GM12878 (cell line): ENCODE measurements around the gene NUDT14. TPM values are rescaled to one million over a fixed set of nuclear protein-coding genes. Genes with fewer than 3 reads are reported as not detected.

Experiments used
- ATAC-seq: fragments of 200-7000 bp; cut with Tn5 transposase; 3 replicates; pipeline ENCODE4 v1.9.1; 2020; ENCODE audit warnings: mild to moderate bottlenecking, moderate library complexity
- BruUV-seq: library from RNA; stranded (reverse); fragments of 400-500 nt; replicated peaks from 2 replicates; lab custom pipeline; 2021; lab: Mats Ljungman, UMichigan
- CTCF ChIA-PET: fragments of 300-600 bp; sonication (Branson Sonifier 250); formaldehyde crosslinking; extraction: SDS; loops from one replicate; lab custom pipeline; 2021; ENCODE audit warnings: inconsistent platforms; lab: Yijun Ruan, JAX
- POLR2A ChIA-PET: fragments of 350-600 bp; formaldehyde crosslinking; extraction: SDS; loops from one replicate; lab custom pipeline; 2021; ENCODE audit warnings: inconsistent platforms; lab: Charles Lee
- RAD21 ChIA-PET: fragments of 300-600 bp; sonication (Branson Sonifier 250); formaldehyde crosslinking; loops from one replicate; lab custom pipeline; 2023; ENCODE audit warnings: antibody characterized with exemption; ENCODE audit not compliant: unreplicated experiment; lab: Charles Lee
- SMC1A ChIA-PET: fragments of 300-600 bp; sonication (Branson Sonifier 250); formaldehyde crosslinking; loops from one replicate; lab custom pipeline; 2023; ENCODE audit not compliant: unreplicated experiment, uncharacterized antibody; lab: Charles Lee
- DNase-seq: peaks from one replicate; pipeline ENCODE4 v3.0.0-alpha.2; 2011; ENCODE audit warnings: low read depth, low spot score
- FAIRE-seq: peaks from 3 replicates; lab custom pipeline; 2011; peaks lifted over from hg19 to GRCh38; lab: Jason Lieb, UNC
- H2AFZ ChIP-seq: 2 replicates; pipeline ENCODE4 v1.6.0; 2011; ENCODE audit warnings: low read depth, low read length, control low read depth; ENCODE audit not compliant: control insufficient read depth
- H3K27ac ChIP-seq: 2 replicates; pipeline ENCODE4 v1.5.1; 2011; ENCODE audit warnings: control low read depth; ENCODE audit not compliant: control insufficient read depth, insufficient read depth
- H3K27me3 ChIP-seq, 2 experiments: replicated peaks in 1 of 2; 2 replicates each; pipeline versions ENCODE4 v1.6.0 to v1.6.1; 2011; ENCODE audit warnings: low read length in 1 of 2; ENCODE audit not compliant: control insufficient read depth in 2 of 2, insufficient read depth in 2 of 2
- H3K36me3 ChIP-seq, 2 experiments: 2 replicates each; pipeline ENCODE4 v1.5.1; 2011; ENCODE audit warnings: low read length in 1 of 2; ENCODE audit not compliant: control insufficient read depth in 2 of 2, insufficient read depth in 2 of 2
- H3K4me1 ChIP-seq: 2 replicates; pipeline ENCODE4 v1.6.1; 2011; ENCODE audit warnings: mild to moderate bottlenecking, low read length, moderate library complexity, mixed read lengths; ENCODE audit not compliant: control insufficient read depth, insufficient read depth
- H3K4me2 ChIP-seq: 2 replicates; pipeline ENCODE4 v1.6.0; 2011; ENCODE audit warnings: control low read depth; ENCODE audit not compliant: control insufficient read depth, insufficient read depth
- H3K4me3 ChIP-seq: fragments of 200-600 bp; sonication (generic); 2 replicates; pipeline ENCODE4 v1.5.1; 2016
- H3K79me2 ChIP-seq: 2 replicates; pipeline ENCODE4 v1.6.0; 2011; ENCODE audit warnings: low read length; ENCODE audit not compliant: control insufficient read depth, insufficient read depth
- H3K9ac ChIP-seq: 2 replicates; pipeline ENCODE4 v1.8.0; 2011; ENCODE audit warnings: low read length, control low read depth, mixed read lengths; ENCODE audit not compliant: control insufficient read depth, insufficient read depth
- H3K9me3 ChIP-seq: replicated peaks from 3 replicates; pipeline ENCODE4 v1.5.1; 2011; ENCODE audit warnings: mild to moderate bottlenecking, low read length; ENCODE audit not compliant: control insufficient read depth, insufficient read depth
- H4K20me1 ChIP-seq: 2 replicates; pipeline ENCODE4 v1.6.0; 2011; ENCODE audit not compliant: control insufficient read depth, insufficient read depth
- CREM ChIP-seq: IDR thresholded peaks from 2 replicates; pipeline ENCODE4 v1.6.1; 2014; ENCODE audit warnings: antibody characterized with exemption, low read depth
- EED ChIP-seq: sonication (generic); IDR thresholded peaks from 2 replicates; pipeline ENCODE4 v1.6.1; 2016; ENCODE audit warnings: antibody characterized with exemption, low read depth
- IKZF2 ChIP-seq, 2 experiments: fragments of 450-650 bp; IDR thresholded peaks; 2 replicates each; pipeline ENCODE4 v1.6.1; 2017; ENCODE audit warnings: mild to moderate bottlenecking in 2 of 2, moderate library complexity in 2 of 2
- IRF4 ChIP-seq: IDR thresholded peaks from 2 replicates; pipeline ENCODE4 v1.6.1; 2011; ENCODE audit warnings: low read depth, low read length
- MTA2 ChIP-seq: fragments of 450-650 bp; IDR thresholded peaks from 2 replicates; pipeline ENCODE4 v1.6.1; 2016; ENCODE audit warnings: low read depth, mild to moderate bottlenecking, moderate library complexity
- MXI1 ChIP-seq: fragments of 150-350 bp; IDR thresholded peaks from 2 replicates; pipeline ENCODE4 v1.6.1; 2011; ENCODE audit warnings: low read depth, mild to moderate bottlenecking, inconsistent platforms, low read length, improper control_type of control experiment
- POLR2AphosphoS2 ChIP-seq: IDR thresholded peaks from 2 replicates; pipeline ENCODE4 v1.6.1; 2011; ENCODE audit warnings: low read depth, mild to moderate bottlenecking, low read length, improper control_type of control experiment, moderate library complexity
- RUNX3 ChIP-seq: IDR thresholded peaks from 2 replicates; pipeline ENCODE4 v1.6.1; 2012; ENCODE audit warnings: low read length, inconsistent platforms
- SUPT20H ChIP-seq: IDR thresholded peaks from 2 replicates; pipeline ENCODE4 v1.6.1; 2011; ENCODE audit warnings: low read depth, mild to moderate bottlenecking, low read length, moderate library complexity, borderline replicate concordance; ENCODE audit not compliant: control insufficient read depth
- TBL1XR1 ChIP-seq: IDR thresholded peaks from 2 replicates; pipeline ENCODE4 v1.6.1; 2012; ENCODE audit warnings: low read depth, low read length, improper control_type of control experiment
- ZNF24 ChIP-seq: fragments of 450-650 bp; IDR thresholded peaks from 2 replicates; pipeline ENCODE4 v1.6.1; 2017; ENCODE audit warnings: antibody characterized with exemption, mild to moderate bottlenecking
- ZNF622 ChIP-seq: fragments of 450-650 bp; IDR thresholded peaks from 2 replicates; pipeline ENCODE4 v1.6.1; 2017; ENCODE audit warnings: mild to moderate bottlenecking, inconsistent platforms
- WGBS: methylation state at CpG from one replicate; pipeline ENCODE4 v1.1.6; 2016; ENCODE audit warnings: low lambda C conversion rate; ENCODE audit not compliant: insufficient replicate concordance, insufficient coverage; ENCODE audit errors: missing lambda C conversion rate; 5-methylcytosine and 5-hydroxymethylcytosine counted together
- in situ Hi-C: fragments of 300-500 bp; cut with MboI; formaldehyde crosslinking; loops from 9 replicates; pipeline ENCODE4 v1.14.3; 2018; ENCODE audit warnings: mixed read lengths
- intact Hi-C: fragments of 100-400 bp; cut with micrococcal nuclease; formaldehyde crosslinking; loops from one replicate; pipeline ENCODE4 v1.14.2; 2022; ENCODE audit not compliant: unreplicated experiment
- polyA plus RNA-seq, 11 experiments: library from polyadenylated mRNA; depleted of rRNA in 4 of 11; unstranded in 6 of 11; stranded (reverse) in 5 of 11; fragments of >200 nt; fragmentation: Nextera tagmentation in 4 of 11; fragmentation: Illumina TruSeq in 1 of 11; extraction: Ambion mirVana in 4 of 11; extraction: Trizol in 1 of 11; gene quantifications; 1 replicate in 1 of 11; 2 replicates in 10 of 11; pipeline versions ENCODE4 v1.2.1 to v1.2.3, GENCODE V29; 2011 to 2016; ENCODE audit warnings: inconsistent platforms in 2 of 11, missing spikeins in 2 of 11, low read depth in 1 of 11
- total RNA-seq, 4 experiments: library from RNA; depleted of rRNA in 3 of 4; stranded (reverse); fragments of >200 nt in 3 of 4; fragmentation: Illumina TruSeq in 1 of 4; extraction: Trizol in 1 of 4; gene quantifications; 2 replicates each; pipeline versions ENCODE4 v1.2.1 to v1.2.3, GENCODE V29; 2013 to 2021
- TF ChIP-seq, protein P1 (sequence below): IDR thresholded peaks from 2 replicates; pipeline ENCODE4 v1.6.1; 2012; ENCODE audit warnings: low read depth, low read length, improper control_type of control experiment
- TF ChIP-seq, protein P2 (sequence below): fragments of 450-650 bp; IDR thresholded peaks from 2 replicates; pipeline ENCODE4 v1.6.1; 2017; ENCODE audit warnings: mild to moderate bottlenecking, moderate library complexity
- TF ChIP-seq, protein P3 (sequence below): fragments of 450-650 bp; IDR thresholded peaks from 2 replicates; pipeline ENCODE4 v1.6.1; 2018; ENCODE audit warnings: mild to moderate bottlenecking, low read depth, moderate library complexity; ENCODE audit not compliant: partially characterized antibody

Gene NUDT14
- total and polyA plus RNA-seq, 10 of the 15 experiments (the other 5 are each of a cell fraction or from before 2014, with no cell fraction given): 0.62 to 6.8 (median 4.3) TPM; not detected in 1

DNA sequence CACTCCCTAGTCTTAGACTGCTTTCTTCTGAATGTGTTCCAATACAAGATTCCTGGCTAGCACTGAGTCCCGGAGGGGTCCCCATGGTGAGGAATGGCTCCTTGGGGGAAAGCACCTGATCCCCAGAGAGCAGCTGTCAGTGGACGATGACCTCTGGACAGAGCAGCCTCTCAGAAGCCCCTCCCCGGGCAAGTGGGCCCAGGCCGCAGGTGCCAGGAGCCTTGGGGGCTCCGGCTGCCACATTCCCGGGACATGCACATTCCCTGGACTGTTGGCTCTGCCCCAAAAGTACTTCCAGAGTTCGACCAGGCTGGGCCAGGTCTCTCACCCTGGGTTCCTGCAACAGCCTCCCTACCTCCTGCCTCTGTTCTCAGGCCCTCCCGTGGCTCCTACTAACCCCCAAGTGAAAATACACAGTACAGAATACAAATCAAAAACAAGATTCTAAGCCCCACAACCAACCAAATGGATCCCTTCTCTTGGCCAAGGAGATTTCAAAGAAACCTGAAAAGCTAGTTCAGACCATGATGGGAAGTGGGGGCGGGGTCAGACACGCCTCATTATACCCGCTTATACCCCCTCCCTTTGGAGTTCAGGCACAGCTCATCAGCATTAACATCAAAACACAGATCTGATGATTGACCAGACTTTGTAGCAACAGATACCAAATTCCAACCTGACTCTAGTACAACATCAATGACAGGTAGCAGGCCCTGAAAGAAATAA lies 43.9 kb upstream of the NUDT14 start:
- ATAC-seq (no peak), DNase-seq (no peak), FAIRE-seq (no peak)
- ChIA-PET RAD21 (no interaction called here), SMC1A (no interaction called here), CTCF (interaction anchor here (1.1 kb wide), 1 partner anchor 135 kb away, joined by 3 read pairs; no protein-coding TSS in a partner anchor), POLR2A (interaction anchor here (0.7 kb wide), 1 partner anchor 70 kb away, joined by 3 read pairs; no protein-coding TSS in a partner anchor)
- no peaks in the 10 kb centered on the region for H3K79me2 ChIP-seq
- no peak overlapping the region for H3K9ac ChIP-seq
- H3K36me3 ChIP-seq: peaks cover 7 to 23% of the 10 kb centered on the region in 2 experiments; a peak in 3 of 4 replicates
- no peaks in the 10 kb centered on the region for H4K20me1 ChIP-seq
- H3K4me1 ChIP-seq: no peaks in the 10 kb centered on the region
- H3K4me3 ChIP-seq: no peak overlapping the region
- no TSS peak for BruUV-seq
- no peak overlapping the region for H3K4me2 ChIP-seq
- no peaks in the 10 kb centered on the region for H3K9me3 ChIP-seq
- H3K27ac ChIP-seq: no peak overlapping the region
- no peak overlapping the region for H2AFZ ChIP-seq
- 95% methylated on average over 11 of the region's 11 CpGs for WGBS
- in situ Hi-C loops: no loop called here
- intact Hi-C loops: no loop called here
- no peaks in the 10 kb centered on the region for H3K27me3 ChIP-seq
- TF ChIP-seq ZNF622 (no peak), ZNF24 (no peak), TBL1XR1 (no peak), IKZF2 (IDR thresholded peaks at IDR 0.05) (no peak), RUNX3 (no peak), SUPT20H (no peak), IRF4 (no peak), POLR2AphosphoS2 (no peak), EED (no peak), CREM (no peak), MTA2 (no peak), MXI1 (no peak)
- TF ChIP-seq, protein P1, sequence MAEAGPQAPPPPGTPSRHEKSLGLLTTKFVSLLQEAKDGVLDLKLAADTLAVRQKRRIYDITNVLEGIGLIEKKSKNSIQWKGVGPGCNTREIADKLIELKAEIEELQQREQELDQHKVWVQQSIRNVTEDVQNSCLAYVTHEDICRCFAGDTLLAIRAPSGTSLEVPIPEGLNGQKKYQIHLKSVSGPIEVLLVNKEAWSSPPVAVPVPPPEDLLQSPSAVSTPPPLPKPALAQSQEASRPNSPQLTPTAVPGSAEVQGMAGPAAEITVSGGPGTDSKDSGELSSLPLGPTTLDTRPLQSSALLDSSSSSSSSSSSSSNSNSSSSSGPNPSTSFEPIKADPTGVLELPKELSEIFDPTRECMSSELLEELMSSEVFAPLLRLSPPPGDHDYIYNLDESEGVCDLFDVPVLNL: no peak
- TF ChIP-seq, protein P2, sequence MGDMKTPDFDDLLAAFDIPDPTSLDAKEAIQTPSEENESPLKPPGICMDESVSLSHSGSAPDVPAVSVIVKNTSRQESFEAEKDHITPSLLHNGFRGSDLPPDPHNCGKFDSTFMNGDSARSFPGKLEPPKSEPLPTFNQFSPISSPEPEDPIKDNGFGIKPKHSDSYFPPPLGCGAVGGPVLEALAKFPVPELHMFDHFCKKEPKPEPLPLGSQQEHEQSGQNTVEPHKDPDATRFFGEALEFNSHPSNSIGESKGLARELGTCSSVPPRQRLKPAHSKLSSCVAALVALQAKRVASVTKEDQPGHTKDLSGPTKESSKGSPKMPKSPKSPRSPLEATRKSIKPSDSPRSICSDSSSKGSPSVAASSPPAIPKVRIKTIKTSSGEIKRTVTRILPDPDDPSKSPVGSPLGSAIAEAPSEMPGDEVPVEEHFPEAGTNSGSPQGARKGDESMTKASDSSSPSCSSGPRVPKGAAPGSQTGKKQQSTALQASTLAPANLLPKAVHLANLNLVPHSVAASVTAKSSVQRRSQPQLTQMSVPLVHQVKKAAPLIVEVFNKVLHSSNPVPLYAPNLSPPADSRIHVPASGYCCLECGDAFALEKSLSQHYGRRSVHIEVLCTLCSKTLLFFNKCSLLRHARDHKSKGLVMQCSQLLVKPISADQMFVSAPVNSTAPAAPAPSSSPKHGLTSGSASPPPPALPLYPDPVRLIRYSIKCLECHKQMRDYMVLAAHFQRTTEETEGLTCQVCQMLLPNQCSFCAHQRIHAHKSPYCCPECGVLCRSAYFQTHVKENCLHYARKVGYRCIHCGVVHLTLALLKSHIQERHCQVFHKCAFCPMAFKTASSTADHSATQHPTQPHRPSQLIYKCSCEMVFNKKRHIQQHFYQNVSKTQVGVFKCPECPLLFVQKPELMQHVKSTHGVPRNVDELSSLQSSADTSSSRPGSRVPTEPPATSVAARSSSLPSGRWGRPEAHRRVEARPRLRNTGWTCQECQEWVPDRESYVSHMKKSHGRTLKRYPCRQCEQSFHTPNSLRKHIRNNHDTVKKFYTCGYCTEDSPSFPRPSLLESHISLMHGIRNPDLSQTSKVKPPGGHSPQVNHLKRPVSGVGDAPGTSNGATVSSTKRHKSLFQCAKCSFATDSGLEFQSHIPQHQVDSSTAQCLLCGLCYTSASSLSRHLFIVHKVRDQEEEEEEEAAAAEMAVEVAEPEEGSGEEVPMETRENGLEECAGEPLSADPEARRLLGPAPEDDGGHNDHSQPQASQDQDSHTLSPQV: no peak
- TF ChIP-seq, protein P3, sequence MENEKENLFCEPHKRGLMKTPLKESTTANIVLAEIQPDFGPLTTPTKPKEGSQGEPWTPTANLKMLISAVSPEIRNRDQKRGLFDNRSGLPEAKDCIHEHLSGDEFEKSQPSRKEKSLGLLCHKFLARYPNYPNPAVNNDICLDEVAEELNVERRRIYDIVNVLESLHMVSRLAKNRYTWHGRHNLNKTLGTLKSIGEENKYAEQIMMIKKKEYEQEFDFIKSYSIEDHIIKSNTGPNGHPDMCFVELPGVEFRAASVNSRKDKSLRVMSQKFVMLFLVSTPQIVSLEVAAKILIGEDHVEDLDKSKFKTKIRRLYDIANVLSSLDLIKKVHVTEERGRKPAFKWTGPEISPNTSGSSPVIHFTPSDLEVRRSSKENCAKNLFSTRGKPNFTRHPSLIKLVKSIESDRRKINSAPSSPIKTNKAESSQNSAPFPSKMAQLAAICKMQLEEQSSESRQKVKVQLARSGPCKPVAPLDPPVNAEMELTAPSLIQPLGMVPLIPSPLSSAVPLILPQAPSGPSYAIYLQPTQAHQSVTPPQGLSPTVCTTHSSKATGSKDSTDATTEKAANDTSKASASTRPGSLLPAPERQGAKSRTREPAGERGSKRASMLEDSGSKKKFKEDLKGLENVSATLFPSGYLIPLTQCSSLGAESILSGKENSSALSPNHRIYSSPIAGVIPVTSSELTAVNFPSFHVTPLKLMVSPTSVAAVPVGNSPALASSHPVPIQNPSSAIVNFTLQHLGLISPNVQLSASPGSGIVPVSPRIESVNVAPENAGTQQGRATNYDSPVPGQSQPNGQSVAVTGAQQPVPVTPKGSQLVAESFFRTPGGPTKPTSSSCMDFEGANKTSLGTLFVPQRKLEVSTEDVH: no peak
